HepG2 (cell line): ENCODE data around the gene NFS1. TPM values are rescaled to one million over a fixed set of nuclear protein-coding genes. Genes with fewer than 3 reads are reported as not detected.

Experiments used
- FOXP1 ChIP-seq, 2 experiments: fragments of 450-650 bp in 1 of 2; IDR thresholded peaks; 2 replicates each; pipeline ENCODE4 v1.6.1; 2017 to 2018; ENCODE audit warnings: antibody characterized with exemption in 1 of 2
- HIVEP1 ChIP-seq: sonication (generic); formaldehyde crosslinking; IDR thresholded peaks from 2 replicates; pipeline ENCODE4 v1.4.0; 2020; ENCODE audit warnings: mild to moderate bottlenecking, missing genetic modification reagents
- KDM3A ChIP-seq: IDR thresholded peaks from 2 replicates; pipeline ENCODE4 v1.6.1; 2018; ENCODE audit warnings: low read depth, missing compliant biosample characterization
- MED1 ChIP-seq: sonication (generic); formaldehyde crosslinking; IDR thresholded peaks from 2 replicates; pipeline ENCODE4 v1.4.0; 2020; ENCODE audit warnings: missing genetic modification reagents
- MTF2 ChIP-seq: sonication (generic); formaldehyde crosslinking; IDR thresholded peaks from 2 replicates; pipeline ENCODE4 v1.5.0; 2020; ENCODE audit warnings: missing genetic modification reagents, borderline replicate concordance
- NFIC ChIP-seq: IDR thresholded peaks from 2 replicates; pipeline ENCODE4 v1.6.1; 2012; ENCODE audit warnings: mild to moderate bottlenecking, low read length, inconsistent platforms
- NFKBIZ ChIP-seq: IDR thresholded peaks from 2 replicates; pipeline ENCODE4 v1.6.1; 2018; ENCODE audit warnings: missing genetic modification reagents, missing compliant biosample characterization
- NRL ChIP-seq: sonication (generic); formaldehyde crosslinking; IDR thresholded peaks from 2 replicates; pipeline ENCODE4 v1.5.0; 2020; ENCODE audit warnings: missing genetic modification reagents, mild to moderate bottlenecking, moderate library complexity, borderline replicate concordance
- POLR2AphosphoS2 ChIP-seq: IDR thresholded peaks from 2 replicates; pipeline ENCODE4 v1.6.1; 2011; ENCODE audit warnings: low read depth, low read length, improper control_type of control experiment
- PRPF4 ChIP-seq: fragments of 200-400 bp; formaldehyde crosslinking; IDR thresholded peaks from 2 replicates; pipeline ENCODE4 v1.6.1; 2016; ENCODE audit warnings: low read length, low read depth; ENCODE audit not compliant: poor library complexity, severe bottlenecking
- RFX5 ChIP-seq: IDR thresholded peaks from 2 replicates; pipeline ENCODE4 v1.6.1; 2011; ENCODE audit warnings: low read depth, low read length, improper control_type of control experiment
- SMARCE1 ChIP-seq: fragments of 450-650 bp; IDR thresholded peaks from 2 replicates; pipeline ENCODE4 v1.6.1; 2017; ENCODE audit warnings: borderline replicate concordance
- STAT6 ChIP-seq: sonication (generic); formaldehyde crosslinking; IDR thresholded peaks from 2 replicates; pipeline ENCODE4 v1.4.0; 2020; ENCODE audit warnings: missing genetic modification reagents, mild to moderate bottlenecking, borderline replicate concordance
- TEAD3 ChIP-seq: optimal IDR thresholded peaks from 2 replicates; pipeline ENCODE3; 2016; ENCODE audit warnings: borderline replicate concordance
- U2AF1 ChIP-seq: fragments of 200-400 bp; formaldehyde crosslinking; optimal IDR thresholded peaks from 2 replicates; pipeline ENCODE3; 2017; ENCODE audit warnings: mild to moderate bottlenecking, low read depth, low read length
- ZMYM2 ChIP-seq: sonication (generic); formaldehyde crosslinking; IDR thresholded peaks from 2 replicates; pipeline ENCODE4 v1.8.0; 2022; ENCODE audit warnings: mild to moderate bottlenecking, missing genetic modification reagents
- ZNF136 ChIP-seq: sonication (generic); formaldehyde crosslinking; IDR thresholded peaks from 2 replicates; pipeline ENCODE4 v1.8.1; 2022; ENCODE audit warnings: low read depth, mild to moderate bottlenecking, moderate library complexity, missing genetic modification reagents
- ZNF142 ChIP-seq: sonication (generic); formaldehyde crosslinking; IDR thresholded peaks from 2 replicates; pipeline ENCODE4 v1.4.0; 2020; ENCODE audit warnings: missing genetic modification reagents
- ZNF264 ChIP-seq: sonication (generic); formaldehyde crosslinking; IDR thresholded peaks from 2 replicates; pipeline ENCODE4 v1.4.0; 2020; ENCODE audit warnings: missing genetic modification reagents
- ZNF510 ChIP-seq: sonication (generic); formaldehyde crosslinking; IDR thresholded peaks from 2 replicates; pipeline ENCODE4 v1.4.0; 2020; ENCODE audit warnings: low read depth, mild to moderate bottlenecking, missing genetic modification reagents
- ZNF670 ChIP-seq: sonication (generic); formaldehyde crosslinking; IDR thresholded peaks from 2 replicates; pipeline ENCODE4 v1.8.0; 2022; ENCODE audit warnings: mild to moderate bottlenecking, missing genetic modification reagents, borderline replicate concordance
- polyA plus RNA-seq, 8 experiments: library from polyadenylated mRNA; depleted of rRNA in 3 of 8; stranded (reverse) in 7 of 8; unstranded in 1 of 8; fragments of >200 nt; fragmentation: Illumina TruSeq in 4 of 8; extraction: Trizol in 4 of 8; gene quantifications; 2 replicates each; pipeline versions ENCODE4 v1.2.1 to v1.2.3, GENCODE V29; 2011 to 2016; ENCODE audit warnings: low read depth in 4 of 8, missing spikeins in 1 of 8, mixed read lengths in 1 of 8; ENCODE audit not compliant: insufficient read depth in 1 of 8
- total RNA-seq, 5 experiments: library from RNA; depleted of rRNA; stranded (reverse); fragments of >200 nt; fragmentation: Illumina TruSeq; extraction: Trizol; gene quantifications; 2 replicates each; pipeline ENCODE4 v1.2.3, GENCODE V29; 2016; ENCODE audit warnings: low read depth in 1 of 5
- TF ChIP-seq, protein P1 (sequence below): sonication (generic); formaldehyde crosslinking; IDR thresholded peaks from 2 replicates; pipeline ENCODE4 v1.5.0; 2020; ENCODE audit warnings: missing genetic modification reagents

The NFS1 gene
- total and polyA plus RNA-seq, 2 of the 13 experiments (the other 11 are each of a cell fraction or from before 2014, with no cell fraction given): 65.9 to 88.1 TPM

GRCh38 chr20:35702051-35702823, 3.1 kb upstream of the NFS1 start (continued):
- TF ChIP-seq ZNF142 (CRISPR knock-in tag): peak; percentile 73; the same call in 1 of the 2 replicates
- TF ChIP-seq KDM3A (CRISPR knock-in tag): no peak
- no peak for TF ChIP-seq STAT6 (CRISPR knock-in tag)
- no peak for TF ChIP-seq ZNF136 (CRISPR knock-in tag)
- TF ChIP-seq, protein P1, sequence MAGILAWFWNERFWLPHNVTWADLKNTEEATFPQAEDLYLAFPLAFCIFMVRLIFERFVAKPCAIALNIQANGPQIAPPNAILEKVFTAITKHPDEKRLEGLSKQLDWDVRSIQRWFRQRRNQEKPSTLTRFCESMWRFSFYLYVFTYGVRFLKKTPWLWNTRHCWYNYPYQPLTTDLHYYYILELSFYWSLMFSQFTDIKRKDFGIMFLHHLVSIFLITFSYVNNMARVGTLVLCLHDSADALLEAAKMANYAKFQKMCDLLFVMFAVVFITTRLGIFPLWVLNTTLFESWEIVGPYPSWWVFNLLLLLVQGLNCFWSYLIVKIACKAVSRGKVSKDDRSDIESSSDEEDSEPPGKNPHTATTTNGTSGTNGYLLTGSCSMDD (CRISPR knock-in tag): no peak
- TF ChIP-seq NRL: no peak
- no peak for TF ChIP-seq ZNF510 (CRISPR knock-in tag)
- TF ChIP-seq TEAD3 (CRISPR knock-in tag): no peak
- peak; percentile 56 for TF ChIP-seq NFIC
- TF ChIP-seq U2AF1: peak; percentile 4
- TF ChIP-seq FOXP1 (IDR thresholded peaks at IDR 0.05): no peak
- no peak for TF ChIP-seq FOXP1 (CRISPR knock-in tag; IDR thresholded peaks at IDR 0.05)
- TF ChIP-seq POLR2AphosphoS2: peak; percentile 98
- TF ChIP-seq MTF2 (CRISPR knock-in tag): no peak
- no peak for TF ChIP-seq PRPF4
- no peak for TF ChIP-seq HIVEP1 (CRISPR knock-in tag)
- TF ChIP-seq MED1: peak; percentile 37; the same call in 1 of the 2 replicates
- no peak for TF ChIP-seq SMARCE1
- no peak for TF ChIP-seq ZNF670 (CRISPR knock-in tag)
- TF ChIP-seq RFX5: 0 out of 2 replicates have a peak, but pooled peaks have one; percentile 43
- TF ChIP-seq NFKBIZ (CRISPR knock-in tag): peak; percentile 12; the same call in 1 of the 2 replicates
- no peak for TF ChIP-seq ZNF264 (CRISPR knock-in tag)
- TF ChIP-seq ZMYM2: no peak
